Muscle of leg (tissue), 11 donors: Measurements from ENCODE around the gene BCAR3. TPM values are rescaled to one million over a fixed set of nuclear protein-coding genes. Genes with fewer than 3 reads are reported as not detected.
A peak's percentile ranks its signal among the peaks of the same experiment; 100 is the strongest.

Experiments
- DNase-seq: peaks from one replicate; pipeline ENCODE4 v3.0.0; 2013
- H3K27ac ChIP-seq: one replicate; pipeline ENCODE4 v1.5.1; 2013; ENCODE audit warnings: mild to moderate bottlenecking, low read length, control low read depth
- H3K27me3 ChIP-seq: one replicate; pipeline ENCODE4 v1.6.1; 2013; ENCODE audit warnings: low read length; ENCODE audit not compliant: control insufficient read depth, insufficient read depth
- H3K36me3 ChIP-seq: one replicate; pipeline ENCODE4 v1.6.1; 2013; ENCODE audit warnings: low read length; ENCODE audit not compliant: control insufficient read depth, insufficient read depth
- H3K4me1 ChIP-seq: one replicate; pipeline ENCODE4 v1.6.1; 2013; ENCODE audit warnings: low read length; ENCODE audit not compliant: control insufficient read depth, insufficient read depth
- H3K4me3 ChIP-seq: one replicate; pipeline ENCODE4 v1.5.1; 2013; ENCODE audit warnings: low read length, control low read depth
- H3K9me3 ChIP-seq: replicated peaks from 2 replicates; pipeline ENCODE4 v1.6.1; 2013; ENCODE audit warnings: low read depth, low read length; ENCODE audit not compliant: control insufficient read depth
- WGBS: methylation state at CpG from one replicate; pipeline ENCODE4 v1.1.5; 2013; ENCODE audit warnings: missing lambda C conversion rate; ENCODE audit not compliant: insufficient coverage; 5-methylcytosine and 5-hydroxymethylcytosine counted together
- polyA plus RNA-seq, 8 donors: library from polyadenylated mRNA; unstranded; fragments of 120-200 nt; gene quantifications; one replicate each; pipeline versions ENCODE4 v1.2.1 to v1.2.3, GENCODE V29; 2013; ENCODE audit warnings: inconsistent platforms in 1 of 8, low replicate concordance in 1 of 8; ENCODE audit not compliant: insufficient read length in 8 of 8, insufficient read depth in 1 of 8
- total RNA-seq: library from RNA; stranded (reverse); fragments of 120-200 nt; gene quantifications from one replicate; pipeline ENCODE4 v1.2.4, GENCODE V29; 2013

Gene BCAR3
- total and polyA plus RNA-seq, 9 donors = 15.3 to 19.0 (median 16.4) TPM

- no peaks in the 10 kb centered on the region for H3K36me3 ChIP-seq
- no peaks in the 10 kb centered on the region for H3K9me3 ChIP-seq
- H3K27ac ChIP-seq = no peak overlapping the region
- no peaks in the 10 kb centered on the region for H3K4me1 ChIP-seq
- DNase-seq = peak; percentile 36
- H3K4me3 ChIP-seq = no peak overlapping the region
- no peaks in the 10 kb centered on the region for H3K27me3 ChIP-seq
- WGBS = no CpG with 5 or more reads among the region's 2 CpGs
Measured at GRCh38 chr1:93537924-93538323, 143.7 kb downstream of the BCAR3 start.

- Histone ChIP-seq H3K27me3 (no peaks in the 10 kb centered on the region), H3K9me3 (no peaks in the 10 kb centered on the region), H3K27ac (no peak overlapping the region), H3K4me3 (no peak overlapping the region), H3K4me1 (no peaks in the 10 kb centered on the region), H3K36me3 (no peaks in the 10 kb centered on the region)
- DNase-seq = no peak
Measured at GRCh38 chr1:93537396-93537795, 144.2 kb downstream of the BCAR3 start.

- H3K9me3 ChIP-seq = no peaks in the 10 kb centered on the region
- H3K4me1 ChIP-seq = no peaks in the 10 kb centered on the region
- H3K27ac ChIP-seq = no peak overlapping the region
- H3K27me3 ChIP-seq = no peaks in the 10 kb centered on the region
- no peak overlapping the region for H3K4me3 ChIP-seq
- H3K36me3 ChIP-seq = peaks cover 8% of the 10 kb centered on the region
- no peak for DNase-seq
Measured at GRCh38 chr1:93533677-93534076, 148.0 kb downstream of the BCAR3 start.

- DNase-seq = no peak
- Histone ChIP-seq H3K4me3 (no peak overlapping the region), H3K36me3 (peaks cover 8% of the 10 kb centered on the region), H3K9me3 (no peaks in the 10 kb centered on the region), H3K4me1 (no peaks in the 10 kb centered on the region), H3K27me3 (no peaks in the 10 kb centered on the region), H3K27ac (no peak overlapping the region)
- WGBS = 100% methylated on average over 1 of the region's 3 CpGs
Measured at GRCh38 chr1:93532780-93533378, 148.8 kb downstream of the BCAR3 start.

- peaks cover 8% of the 10 kb centered on the region for H3K36me3 ChIP-seq
- WGBS = 100% methylated on average over 1 of the region's 2 CpGs
- no peaks in the 10 kb centered on the region for H3K27me3 ChIP-seq
- DNase-seq = no peak
- H3K27ac ChIP-seq = no peak overlapping the region
- H3K4me1 ChIP-seq = no peaks in the 10 kb centered on the region
- H3K9me3 ChIP-seq = no peaks in the 10 kb centered on the region
- no peak overlapping the region for H3K4me3 ChIP-seq
Measured at GRCh38 chr1:93531193-93531592, 150.4 kb downstream of the BCAR3 start.

GRCh38 chr1:93528412-93528811 is 153.2 kb downstream of the BCAR3 start:
- Histone ChIP-seq H3K27me3 (no peaks in the 10 kb centered on the region), H3K4me3 (no peak overlapping the region), H3K27ac (no peak overlapping the region), H3K36me3 (peaks cover 8% of the 10 kb centered on the region), H3K4me1 (no peaks in the 10 kb centered on the region), H3K9me3 (no peaks in the 10 kb centered on the region)
- 80% methylated on average over 1 of the region's 1 CpG for WGBS
- DNase-seq = no peak

- no CpG with 5 or more reads among the region's 2 CpGs for WGBS
- H3K27ac ChIP-seq = no peak overlapping the region
Measured at GRCh38 chr1:93526431-93526830, 155.2 kb downstream of the BCAR3 start.

GRCh38 chr1:93525431-93525830 is 156.2 kb downstream of the BCAR3 start:
- Histone ChIP-seq H3K4me1 (no peaks in the 10 kb centered on the region), H3K4me3 (no peak overlapping the region), H3K27ac (no peak overlapping the region), H3K36me3 (peaks cover 2% of the 10 kb centered on the region), H3K27me3 (no peaks in the 10 kb centered on the region), H3K9me3 (peaks cover 3% of the 10 kb centered on the region)
- 83% methylated on average over 1 of the region's 1 CpG for WGBS
- no peak for DNase-seq

More at GRCh38 chr1:93526431-93526830, 155.2 kb downstream of the BCAR3 start:
- no peak overlapping the region for H3K4me3 ChIP-seq
- no peaks in the 10 kb centered on the region for H3K4me1 ChIP-seq
- H3K36me3 ChIP-seq = peaks cover 4% of the 10 kb centered on the region
- no peaks in the 10 kb centered on the region for H3K27me3 ChIP-seq
- peaks cover under 1% of the 10 kb centered on the region for H3K9me3 ChIP-seq
- DNase-seq = no peak

GRCh38 chr1:93522721-93523120 is 158.9 kb downstream of the BCAR3 start:
- no peak for DNase-seq
- Histone ChIP-seq H3K4me3 (no peak overlapping the region), H3K36me3 (peaks cover 2% of the 10 kb centered on the region), H3K27ac (no peak overlapping the region), H3K4me1 (no peaks in the 10 kb centered on the region), H3K27me3 (no peaks in the 10 kb centered on the region), H3K9me3 (peaks cover 3% of the 10 kb centered on the region)
- WGBS = 100% methylated on average over 2 of the region's 4 CpGs

- Histone ChIP-seq H3K9me3 (peaks cover 3% of the 10 kb centered on the region), H3K27ac (no peak overlapping the region), H3K27me3 (no peaks in the 10 kb centered on the region), H3K4me1 (no peaks in the 10 kb centered on the region), H3K4me3 (no peak overlapping the region), H3K36me3 (peaks cover 2% of the 10 kb centered on the region)
- no CpG with 5 or more reads among the region's 2 CpGs for WGBS
- DNase-seq = no peak
Measured at GRCh38 chr1:93521618-93522017, 160.0 kb downstream of the BCAR3 start.

GRCh38 chr1:93519199-93519829 is 162.3 kb downstream of the BCAR3 start:
- H3K9me3 ChIP-seq = peaks cover 3% of the 10 kb centered on the region
- H3K36me3 ChIP-seq = peaks cover 2% of the 10 kb centered on the region
- H3K4me1 ChIP-seq = no peaks in the 10 kb centered on the region
- H3K4me3 ChIP-seq = no peak overlapping the region
- no peak overlapping the region for H3K27ac ChIP-seq
- WGBS = 93% methylated on average over 2 of the region's 3 CpGs
- DNase-seq = no peak
- no peaks in the 10 kb centered on the region for H3K27me3 ChIP-seq
